Upper lobe of left lung (tissue), 4 donors: ENCODE results near the gene KSR2.

Experiments used
- EP300 ChIP-seq, 4 donors: sonication (generic); formaldehyde crosslinking; IDR thresholded peaks; one replicate each; pipeline ENCODE4 v1.5.1; 2017; ENCODE audit warnings: antibody characterized with exemption in 4 of 4, control low read depth in 2 of 4
- POLR2AphosphoS5 ChIP-seq, 2 donors: sonication (generic); formaldehyde crosslinking; IDR thresholded peaks; one replicate each; pipeline ENCODE4 v1.5.1; 2017; ENCODE audit warnings: antibody characterized with exemption in 2 of 2
- TF ChIP-seq, protein P1 (sequence below), 6 experiments: fragments of 450-650 bp in 4 of 6; fragments of 200-600 bp in 2 of 6; sonication (generic) in 2 of 6; IDR thresholded peaks; one replicate each; pipeline ENCODE4 v1.5.1; 2016 to 2019; ENCODE audit warnings: antibody characterized with exemption in 6 of 6

GRCh38 chr12:117459229-117459628, 509.6 kb downstream of the KSR2 start:
- TF ChIP-seq, protein P1, sequence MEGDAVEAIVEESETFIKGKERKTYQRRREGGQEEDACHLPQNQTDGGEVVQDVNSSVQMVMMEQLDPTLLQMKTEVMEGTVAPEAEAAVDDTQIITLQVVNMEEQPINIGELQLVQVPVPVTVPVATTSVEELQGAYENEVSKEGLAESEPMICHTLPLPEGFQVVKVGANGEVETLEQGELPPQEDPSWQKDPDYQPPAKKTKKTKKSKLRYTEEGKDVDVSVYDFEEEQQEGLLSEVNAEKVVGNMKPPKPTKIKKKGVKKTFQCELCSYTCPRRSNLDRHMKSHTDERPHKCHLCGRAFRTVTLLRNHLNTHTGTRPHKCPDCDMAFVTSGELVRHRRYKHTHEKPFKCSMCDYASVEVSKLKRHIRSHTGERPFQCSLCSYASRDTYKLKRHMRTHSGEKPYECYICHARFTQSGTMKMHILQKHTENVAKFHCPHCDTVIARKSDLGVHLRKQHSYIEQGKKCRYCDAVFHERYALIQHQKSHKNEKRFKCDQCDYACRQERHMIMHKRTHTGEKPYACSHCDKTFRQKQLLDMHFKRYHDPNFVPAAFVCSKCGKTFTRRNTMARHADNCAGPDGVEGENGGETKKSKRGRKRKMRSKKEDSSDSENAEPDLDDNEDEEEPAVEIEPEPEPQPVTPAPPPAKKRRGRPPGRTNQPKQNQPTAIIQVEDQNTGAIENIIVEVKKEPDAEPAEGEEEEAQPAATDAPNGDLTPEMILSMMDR (IDR thresholded peaks at IDR 0.05): no peak
- TF ChIP-seq POLR2AphosphoS5 (IDR thresholded peaks at IDR 0.05) (no peak), EP300 (IDR thresholded peaks at IDR 0.05) (no peak)
